ENCODE data around the gene SUMO4. TPM values are rescaled to one million over a fixed set of nuclear protein-coding genes. Genes with fewer than 3 reads are reported as not detected.

SUMO4 gene
- total RNA-seq, 2 donors from 2014 or later, result 1.4 to 1.5 TPM

DNA sequence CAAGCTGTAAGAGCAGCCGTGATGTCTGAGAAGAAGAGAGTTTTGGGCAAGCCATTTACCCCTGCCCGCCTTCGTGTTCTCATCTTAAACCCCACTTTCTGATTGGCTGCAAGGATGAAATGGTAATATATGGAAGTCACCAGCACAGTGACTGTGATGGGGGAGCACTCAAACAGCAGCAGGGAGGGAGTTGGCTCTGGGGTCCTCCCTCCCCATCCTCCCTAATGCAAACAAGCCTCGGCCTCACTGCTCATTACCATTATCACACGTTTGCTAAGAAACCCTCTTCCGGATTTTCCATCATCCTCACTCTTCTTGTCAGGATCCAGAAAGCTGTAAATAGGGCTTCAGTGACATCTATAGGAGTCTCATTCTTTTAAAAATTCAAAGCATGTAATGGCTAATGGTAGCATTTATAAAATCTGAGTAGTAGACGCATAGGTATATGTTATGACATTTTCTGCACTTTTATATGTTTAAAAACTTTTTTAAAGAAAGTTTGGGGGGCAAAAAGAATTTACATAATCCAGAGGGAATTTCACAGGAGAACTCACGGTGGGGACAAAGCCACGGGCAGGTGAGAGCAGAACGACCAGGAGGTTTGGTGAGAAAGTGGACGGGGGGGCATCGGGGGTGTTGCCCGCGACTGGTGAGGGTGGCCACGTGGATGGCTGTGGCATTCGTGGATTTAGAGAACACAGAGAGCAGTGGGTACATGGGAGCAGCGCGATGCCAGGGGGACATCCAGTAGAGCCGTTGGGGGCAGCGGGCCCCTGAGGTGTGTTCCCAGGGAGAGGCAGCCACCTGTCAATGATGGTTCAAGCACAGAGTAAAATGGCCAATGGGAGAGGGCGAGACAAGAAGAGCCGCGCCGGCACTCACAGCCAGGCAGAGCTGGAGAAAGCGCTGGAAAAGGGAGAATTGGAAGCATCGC lies 29.6 kb downstream of the SUMO4 start:
- no peak overlapping the region for H3K4me3 ChIP-seq
- no peak for TF ChIP-seq CTCF (IDR thresholded peaks at IDR 0.05)
- no peak overlapping the region for H3K27ac ChIP-seq
- intact Hi-C loops (cut with DNase I), result loop anchor here (2.0 to 5.0 kb wide), 3 partner anchors 237 to 402 kb away; no protein-coding TSS in a partner anchor
- H3K9ac ChIP-seq (ENCODE audit: low read depth in 2 of 2, low read length in 2 of 2), result no peak overlapping the region
- H3K4me1 ChIP-seq, result no peaks in the 10 kb centered on the region
- DNase-seq, result peak; percentile 13
- no peaks in the 10 kb centered on the region for H3K27me3 ChIP-seq
- H3K9me3 ChIP-seq, result no peaks in the 10 kb centered on the region
- H3K36me3 ChIP-seq, result no peaks in the 10 kb centered on the region

DNA sequence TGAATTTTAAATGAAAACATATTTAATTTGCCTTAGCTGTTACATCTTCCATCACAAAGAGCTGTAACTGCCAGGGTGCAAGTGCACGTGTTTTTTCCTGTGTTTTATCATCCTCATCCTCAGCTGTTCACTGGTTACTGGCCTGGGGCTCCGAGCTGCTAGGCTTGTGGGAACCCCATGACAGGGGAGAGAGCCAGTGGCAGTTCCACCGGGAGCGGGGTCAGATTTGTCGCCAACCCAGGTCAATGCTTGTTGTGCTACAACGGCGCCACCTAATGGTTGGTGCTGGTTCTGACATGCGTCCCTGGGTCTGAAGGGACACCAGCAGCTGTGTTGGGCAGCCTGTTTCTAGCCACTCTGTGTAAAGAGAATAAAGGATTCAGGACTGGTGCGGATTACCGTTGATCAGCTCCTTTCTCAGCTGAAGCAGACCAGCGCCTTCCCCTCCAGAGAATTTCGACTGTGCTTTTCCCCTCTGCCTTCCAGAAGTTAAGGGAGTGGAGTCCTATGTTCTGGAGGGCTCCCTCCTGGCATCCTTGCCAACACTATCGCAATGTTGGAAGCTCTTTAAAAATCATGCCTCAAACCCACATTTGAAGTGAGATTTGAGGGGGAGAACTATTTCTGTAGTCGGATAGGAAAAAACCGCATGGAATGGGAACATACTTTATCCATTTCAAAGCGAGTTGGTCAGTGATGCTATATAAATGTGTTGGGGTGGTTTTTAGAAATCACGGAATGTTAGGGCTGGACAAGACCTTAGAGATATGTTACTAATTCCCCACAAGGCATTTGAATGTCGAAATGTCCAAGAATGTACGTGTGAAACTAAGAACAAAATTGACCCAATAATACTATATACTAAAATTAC lies 32.1 kb downstream of the SUMO4 start:
- peak; percentile 93 for TF ChIP-seq CTCF (IDR thresholded peaks at IDR 0.05)

GRCh38 chr6:149433405-149433804 lies 33.3 kb downstream of the SUMO4 start:
- no peak for TF ChIP-seq CTCF (IDR thresholded peaks at IDR 0.05)
- no peaks in the 10 kb centered on the region for H3K9me3 ChIP-seq
- H3K36me3 ChIP-seq, result no peaks in the 10 kb centered on the region
- H3K9ac ChIP-seq (ENCODE audit: low read depth in 2 of 2, low read length in 2 of 2), result no peak overlapping the region
- no peaks in the 10 kb centered on the region for H3K4me1 ChIP-seq
- intact Hi-C loops (cut with DNase I), result loop anchor here (5.0 kb wide), 1 partner anchor 406 kb away; no protein-coding TSS in a partner anchor
- no peaks in the 10 kb centered on the region for H3K27me3 ChIP-seq
- H3K27ac ChIP-seq, result no peak overlapping the region
- H3K4me3 ChIP-seq, result no peak overlapping the region
- no peak for DNase-seq

More for the DNA sequence above, 32.1 kb downstream of the SUMO4 start:
- no peaks in the 10 kb centered on the region for H3K27me3 ChIP-seq
- intact Hi-C loops (cut with DNase I), result loop anchor here (2.0 to 5.0 kb wide), 2 partner anchors 349 to 405 kb away; no protein-coding TSS in a partner anchor
- H3K36me3 ChIP-seq, result no peaks in the 10 kb centered on the region
- H3K27ac ChIP-seq, result no peak overlapping the region
- DNase-seq, result peak; percentile 94
- H3K9ac ChIP-seq (ENCODE audit: low read depth in 2 of 2, low read length in 2 of 2), result no peak overlapping the region
- no peak overlapping the region for H3K4me3 ChIP-seq
- no peaks in the 10 kb centered on the region for H3K9me3 ChIP-seq
- no peaks in the 10 kb centered on the region for H3K4me1 ChIP-seq

DNA sequence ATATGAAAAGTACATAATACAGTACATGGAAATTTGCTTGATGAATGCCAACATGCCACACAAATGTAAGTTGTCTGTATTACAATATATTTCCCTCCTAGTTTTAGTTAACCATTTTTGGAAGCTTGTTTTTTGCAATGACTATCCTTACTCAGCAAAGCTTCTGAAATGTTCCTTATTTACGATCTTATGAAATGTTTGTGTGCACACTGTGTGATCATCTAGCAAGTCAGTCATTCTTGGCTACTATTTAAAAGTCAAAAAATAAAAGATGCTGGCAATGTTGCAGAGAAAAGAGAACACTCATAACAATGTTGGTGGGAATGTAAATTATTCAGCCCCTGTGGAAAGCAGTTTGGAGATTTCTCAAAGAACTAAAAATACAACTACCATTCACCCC lies 33.8 kb downstream of the SUMO4 start:
- Histone ChIP-seq H3K4me1 (no peaks in the 10 kb centered on the region), H3K4me3 (no peak overlapping the region), H3K9me3 (no peaks in the 10 kb centered on the region), H3K27ac (no peak overlapping the region), H3K36me3 (no peaks in the 10 kb centered on the region), H3K27me3 (no peaks in the 10 kb centered on the region), H3K9ac (ENCODE audit: low read depth in 2 of 2, low read length in 2 of 2) (no peak overlapping the region)
- no peak for TF ChIP-seq CTCF (IDR thresholded peaks at IDR 0.05)
- intact Hi-C loops (cut with DNase I), result loop anchor here (5.0 kb wide), 1 partner anchor 407 kb away; no protein-coding TSS in a partner anchor
- no peak for DNase-seq

DNA sequence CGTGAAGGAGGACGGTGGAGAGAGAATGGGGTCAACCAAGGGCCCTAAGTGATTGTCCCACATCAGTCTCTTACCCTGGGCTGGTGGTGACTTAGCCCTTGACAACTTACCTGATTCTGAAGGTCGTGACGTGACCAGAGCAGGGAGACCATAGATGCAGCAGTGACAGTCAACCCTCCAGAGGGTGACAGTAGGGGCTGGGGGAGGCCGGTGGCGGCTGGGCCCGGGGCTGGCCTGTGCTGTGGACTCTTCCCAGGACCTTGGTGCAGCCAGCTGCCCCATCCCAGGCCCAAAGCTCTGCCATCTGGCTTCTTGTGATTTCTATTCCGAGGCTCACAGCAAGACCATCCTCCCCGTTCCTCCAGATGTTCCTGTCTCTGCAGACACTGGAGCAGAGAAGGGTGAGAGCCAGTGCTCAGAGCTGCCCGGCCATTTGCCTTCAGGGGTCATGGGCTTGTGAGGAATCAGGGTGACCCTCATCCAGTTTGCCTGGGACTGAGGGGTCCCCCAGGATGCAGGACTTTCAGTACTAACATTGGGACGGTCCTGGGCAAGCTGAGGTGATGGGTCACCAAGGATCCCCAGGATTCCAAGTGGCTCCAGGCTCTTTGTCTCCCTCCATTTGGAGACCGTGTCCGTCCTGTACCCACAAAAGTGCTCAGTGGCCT lies 36.0 kb downstream of the SUMO4 start:
- Histone ChIP-seq H3K4me3 (no peak overlapping the region), H3K27me3 (no peaks in the 10 kb centered on the region), H3K9ac (ENCODE audit: low read depth in 2 of 2, low read length in 2 of 2) (no peak overlapping the region), H3K27ac (no peak overlapping the region), H3K4me1 (no peaks in the 10 kb centered on the region), H3K36me3 (no peaks in the 10 kb centered on the region), H3K9me3 (no peaks in the 10 kb centered on the region)
- no peak for TF ChIP-seq CTCF (IDR thresholded peaks at IDR 0.05)
- no peak for DNase-seq
- intact Hi-C loops (cut with DNase I), result loop anchor here (5.0 kb wide), 1 partner anchor 81 kb away; no protein-coding TSS in a partner anchor
